Brain microvascular endothelial cell (primary cell): ENCODE data around the gene NDUFV1.
"Not testable (repeated sequence)": the region's sequence is repeated elsewhere in the genome, so short reads cannot be mapped to it uniquely, and the experiment has no call there.

Experiments
- DNase-seq: peaks from one replicate; pipeline ENCODE4 v3.0.0-alpha.2; 2020
- H3K27ac ChIP-seq: fragments of 250-450 bp; sonication (Bioruptor Pico); 2 replicates; pipeline ENCODE4 v1.5.1; 2020; ENCODE audit warnings: mild to moderate bottlenecking, moderate library complexity
- H3K27me3 ChIP-seq: fragments of 250-450 bp; sonication (Bioruptor Pico); replicated peaks from 2 replicates; pipeline ENCODE4 v1.5.1; 2020; ENCODE audit warnings: mild to moderate bottlenecking
- H3K36me3 ChIP-seq: fragments of 250-450 bp; sonication (Bioruptor Pico); replicated peaks from 2 replicates; pipeline ENCODE4 v1.5.1; 2020; ENCODE audit warnings: mild to moderate bottlenecking
- H3K4me3 ChIP-seq: 2 replicates; pipeline ENCODE4 v1.5.1; 2011; ENCODE audit warnings: low read depth, mild to moderate bottlenecking, control low read depth, low read length, moderate library complexity
- CTCF ChIP-seq: IDR thresholded peaks from 2 replicates; pipeline ENCODE4 v1.5.1; 2011; ENCODE audit warnings: low read depth, mild to moderate bottlenecking, moderate library complexity, low read length, control low read depth, inconsistent platforms; ENCODE audit errors: missing control alignments
- in situ Hi-C: cut with HindIII; loops from 2 replicates; pipeline ENCODE4 v1.10.0; 2017; ENCODE audit warnings: low sequenced_read_pairs, low pct_ligation_motif_present

The NDUFV1 gene

DNA sequence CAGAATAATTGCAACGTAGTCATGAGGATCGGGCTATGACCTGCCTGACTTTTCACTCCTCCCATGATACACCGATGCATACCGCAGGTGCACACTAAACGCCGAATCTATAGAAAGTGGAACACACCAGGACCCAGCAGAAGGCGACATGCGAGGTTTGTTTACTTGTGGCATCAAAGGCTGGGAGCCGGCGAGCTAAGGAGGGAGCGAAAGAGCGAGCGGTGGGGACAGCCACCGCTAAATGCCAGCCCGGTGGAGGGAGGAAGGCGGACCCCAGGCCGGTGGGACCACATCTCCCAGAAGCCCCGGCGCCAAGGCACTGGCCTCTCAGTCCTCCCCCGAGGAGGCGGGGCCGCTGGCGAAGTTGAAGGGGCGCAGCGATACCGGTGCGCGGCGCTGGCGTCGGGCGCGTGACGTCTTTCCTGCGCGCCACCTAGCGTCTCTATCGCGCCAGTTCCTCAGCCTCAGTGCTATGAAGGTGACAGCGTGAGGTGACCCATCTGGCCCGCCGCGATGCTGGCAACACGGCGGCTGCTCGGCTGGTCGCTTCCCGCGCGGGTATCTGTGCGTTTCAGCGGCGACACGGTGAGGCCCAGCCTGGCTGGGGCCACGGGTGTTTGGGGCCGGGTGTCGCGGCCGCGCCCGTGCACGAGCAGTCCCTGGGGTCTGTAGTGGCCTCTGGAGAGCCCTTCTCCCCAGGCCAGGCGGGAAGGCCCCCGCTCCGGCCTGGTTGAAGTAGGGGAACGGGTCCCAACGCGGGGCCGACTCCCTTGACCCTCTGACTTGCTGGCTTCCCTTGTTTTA, at the start of gene NDUFV1:
Gene NDUFV1, plus strand, starts transcription at position 445 of the 804 bp plus-strand sequence. Its CDS starts 69 bp downstream, at position 514.
- Histone ChIP-seq H3K36me3 (peaks cover 6% of the 10 kb centered on the region), H3K27me3 (no peaks in the 10 kb centered on the region), H3K4me3 (peak within 1 kb of the TSS; percentile 89), H3K27ac (peak within 1 kb of the TSS; percentile 58)
- peak; percentile 56 for TF ChIP-seq CTCF
- in situ Hi-C loops = no loop called here
- peak; percentile 85 for DNase-seq

GRCh38 chr11:67558084-67558772, 48.5 kb upstream of the NDUFV1 start:
- DNase-seq = peak; percentile 38
- in situ Hi-C loops = no loop called here
- no peak for TF ChIP-seq CTCF
- no peaks in the 10 kb centered on the region for H3K27me3 ChIP-seq
- H3K4me3 ChIP-seq = no peak overlapping the region
- no peak overlapping the region for H3K27ac ChIP-seq
- no peaks in the 10 kb centered on the region for H3K36me3 ChIP-seq

DNA sequence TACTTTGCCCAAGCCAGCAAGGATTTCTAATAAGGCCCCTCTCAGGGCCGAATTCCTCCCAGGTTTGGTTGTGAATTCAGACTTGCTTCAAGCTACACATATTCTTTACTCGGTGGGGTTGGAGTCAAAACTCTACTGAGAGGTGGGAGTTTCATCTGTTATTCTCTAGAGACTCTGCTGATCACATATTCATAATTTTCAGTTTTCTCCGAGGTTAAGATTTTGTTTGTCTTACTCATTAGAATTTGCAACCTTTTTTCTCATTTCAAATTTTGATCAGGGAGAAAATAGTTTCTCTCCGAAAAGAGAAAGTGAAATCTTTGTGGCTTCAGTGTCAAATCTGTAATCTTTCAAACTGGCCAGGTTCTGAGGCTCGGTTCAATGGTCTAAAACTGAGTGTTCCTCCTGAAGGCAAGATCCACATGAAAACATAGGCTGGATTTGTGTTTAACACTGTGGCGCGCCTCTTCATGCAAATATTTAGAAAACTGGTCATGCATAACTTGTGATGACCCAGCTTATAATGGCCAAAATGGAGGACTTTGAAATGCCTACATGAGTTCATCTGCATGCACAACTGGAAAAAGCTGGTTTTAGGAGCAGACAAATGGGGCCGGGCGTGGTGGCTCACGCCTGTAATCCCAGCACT, 44.6 kb upstream of the NDUFV1 start:
- no peak for TF ChIP-seq CTCF
- H3K36me3 ChIP-seq = no peaks in the 10 kb centered on the region
- in situ Hi-C loops = no loop called here
- no peak for DNase-seq
- no peak overlapping the region for H3K4me3 ChIP-seq
- H3K27me3 ChIP-seq = no peaks in the 10 kb centered on the region
- H3K27ac ChIP-seq = no peak overlapping the region

GRCh38 chr11:67562963-67563704, 43.6 kb upstream of the NDUFV1 start:
- no peak for TF ChIP-seq CTCF
- in situ Hi-C loops = no loop called here

DNA sequence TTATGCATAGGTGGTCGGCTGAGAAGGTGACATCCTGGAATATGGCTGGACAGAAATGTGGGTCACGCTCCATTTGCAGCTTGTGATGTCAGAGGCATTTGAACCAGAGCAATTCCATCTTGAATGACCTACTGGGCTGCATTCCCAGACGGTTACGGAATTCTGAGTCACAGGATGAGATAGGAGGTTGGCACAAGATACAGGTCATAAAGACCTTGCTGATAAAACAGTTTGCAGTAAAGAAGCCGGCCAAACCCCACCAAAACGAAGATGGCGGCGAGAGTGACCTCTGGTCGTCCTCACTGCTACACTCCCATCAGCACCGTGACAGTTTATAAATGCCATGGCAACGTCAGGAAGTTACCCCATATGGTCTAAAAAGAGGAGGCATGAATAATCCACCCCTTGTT, 43.0 kb upstream of the NDUFV1 start:
- H3K36me3 ChIP-seq, H3K27me3 ChIP-seq, in situ Hi-C loops, H3K4me3 ChIP-seq: not testable (repeated sequence)
- H3K27ac ChIP-seq = peak overlapping the region; percentile 88
- DNase-seq = peak; percentile 95

More at GRCh38 chr11:67562963-67563704, 43.6 kb upstream of the NDUFV1 start:
- no peak overlapping the region for H3K4me3 ChIP-seq
- no peaks in the 10 kb centered on the region for H3K27me3 ChIP-seq
- no peaks in the 10 kb centered on the region for H3K36me3 ChIP-seq
- DNase-seq = no peak
- H3K27ac ChIP-seq = peak overlapping the region; percentile 88

GRCh38 chr11:67564230-67564629, 42.5 kb upstream of the NDUFV1 start:
- Histone ChIP-seq H3K4me3 (no peak overlapping the region), H3K27me3 (no peaks in the 10 kb centered on the region), H3K27ac (peak overlapping the region; percentile 88), H3K36me3 (no peaks in the 10 kb centered on the region)
- DNase-seq = no peak
- in situ Hi-C loops = no loop called here
- no peak for TF ChIP-seq CTCF
